Endothelial cell of umbilical vein (primary cell): ENCODE measurements around the gene LARGE1. TPM values are rescaled to one million over a fixed set of nuclear protein-coding genes. Genes with fewer than 3 reads are reported as not detected.

Experiments used
- BruUV-seq: library from RNA; stranded (reverse); fragments of 400-500 nt; replicated peaks from 2 replicates; lab custom pipeline; 2021; lab: Mats Ljungman, UMichigan
- CTCF ChIA-PET: fragments of 300-600, 350-600 bp; sonication (Branson Sonifier 250); formaldehyde crosslinking; loops from one replicate; lab custom pipeline; 2021; ENCODE audit warnings: antibody characterized with exemption, inconsistent platforms; lab: Charles Lee
- POLR2A ChIA-PET: fragments of 300-600, 350-600 bp; sonication (Branson Sonifier 250); formaldehyde crosslinking; loops from one replicate; lab custom pipeline; 2021; ENCODE audit warnings: antibody characterized with exemption, inconsistent platforms; lab: Charles Lee
- DNase-seq: peaks from one replicate; pipeline ENCODE4 v3.0.0-alpha.2; 2011; ENCODE audit warnings: low read depth, low spot score
- FAIRE-seq: peaks from 2 replicates; lab custom pipeline; 2011; peaks lifted over from hg19 to GRCh38; lab: Jason Lieb, UNC
- H2AFZ ChIP-seq: 2 replicates; pipeline ENCODE4 v1.6.0; 2012; ENCODE audit warnings: low read depth, low read length, control low read depth, inconsistent platforms
- H3K27ac ChIP-seq: 2 replicates; pipeline ENCODE4 v1.5.1; 2011; ENCODE audit warnings: low read depth, mild to moderate bottlenecking, control low read depth, low read length, moderate library complexity; ENCODE audit not compliant: insufficient read depth
- H3K27me3 ChIP-seq, 2 experiments: 2 replicates each; pipeline versions ENCODE4 v1.6.0 to v1.6.1; 2011; ENCODE audit warnings: low read length in 2 of 2, mixed read lengths in 1 of 2; ENCODE audit not compliant: control insufficient read depth in 2 of 2, insufficient read depth in 2 of 2
- H3K36me3 ChIP-seq, 2 experiments: 2 replicates in 1 of 2; 3 replicates in 1 of 2; pipeline ENCODE4 v1.5.1; 2011; ENCODE audit warnings: low read length in 2 of 2, mild to moderate bottlenecking in 1 of 2, moderate library complexity in 1 of 2; ENCODE audit not compliant: control insufficient read depth in 2 of 2, insufficient read depth in 2 of 2; ENCODE audit errors: extremely low read depth in 1 of 2
- H3K4me1 ChIP-seq: 3 replicates; pipeline ENCODE4 v1.5.1; 2011; ENCODE audit warnings: mild to moderate bottlenecking, low read length; ENCODE audit not compliant: control insufficient read depth, insufficient read depth; ENCODE audit errors: extremely low read depth
- H3K4me2 ChIP-seq: 2 replicates; pipeline ENCODE4 v1.6.1; 2011; ENCODE audit warnings: low read length, control low read depth, mixed read lengths; ENCODE audit not compliant: insufficient read depth
- H3K4me3 ChIP-seq, 3 experiments: fragments of 200-600 bp in 1 of 3; sonication (generic), shearing (Covaris generic) in 1 of 3; replicated peaks in 1 of 3; 2 replicates each; pipeline ENCODE4 v1.5.1; 2011 to 2016; ENCODE audit warnings: control low read depth in 3 of 3, low read length in 3 of 3, mild to moderate bottlenecking in 2 of 3, inconsistent platforms in 1 of 3, low read depth in 1 of 3, moderate library complexity in 1 of 3; ENCODE audit not compliant: insufficient read depth in 1 of 3
- H3K79me2 ChIP-seq: 2 replicates; pipeline ENCODE4 v1.6.0; 2012; ENCODE audit warnings: low read length, inconsistent platforms; ENCODE audit not compliant: control insufficient read depth, insufficient read depth
- H3K9ac ChIP-seq: replicated peaks from 2 replicates; pipeline ENCODE3; 2011; ENCODE audit warnings: low read length, control low read depth; ENCODE audit not compliant: insufficient read depth; ENCODE audit errors: extremely low read depth
- H3K9me1 ChIP-seq: replicated peaks from 3 replicates; pipeline ENCODE4 v1.6.0; 2011; ENCODE audit warnings: mild to moderate bottlenecking, low read length; ENCODE audit not compliant: control insufficient read depth, insufficient read depth; ENCODE audit errors: extremely low read depth
- H3K9me3 ChIP-seq: replicated peaks from 2 replicates; pipeline ENCODE4 v1.5.1; 2012; ENCODE audit warnings: low read length, inconsistent platforms; ENCODE audit not compliant: control insufficient read depth, insufficient read depth
- H4K20me1 ChIP-seq: replicated peaks from 2 replicates; pipeline ENCODE3; 2011; ENCODE audit warnings: mild to moderate bottlenecking, low read length; ENCODE audit not compliant: control insufficient read depth, insufficient read depth; ENCODE audit errors: extremely low read depth
- CTCF ChIP-seq, 2 donors: IDR thresholded peaks; 1 replicate in 1 of 2; 2 replicates in 1 of 2; pipeline ENCODE4 v1.5.1; 2011; ENCODE audit warnings: low read length in 2 of 2, mild to moderate bottlenecking in 2 of 2, moderate library complexity in 2 of 2, control low read depth in 1 of 2, inconsistent platforms in 1 of 2, low read depth in 1 of 2; ENCODE audit not compliant: insufficient read depth in 1 of 2; ENCODE audit errors: extremely low read depth in 1 of 2
- EZH2 ChIP-seq: IDR thresholded peaks from 2 replicates; pipeline ENCODE4 v1.6.1; 2012; ENCODE audit warnings: borderline replicate concordance, low read depth, mild to moderate bottlenecking, moderate library complexity, low read length, inconsistent platforms; ENCODE audit not compliant: severe bottlenecking
- GATA2 ChIP-seq: IDR thresholded peaks from 2 replicates; pipeline ENCODE4 v1.7.0; 2011; ENCODE audit warnings: low read depth, mild to moderate bottlenecking, moderate library complexity, mixed read lengths, low read length; ENCODE audit not compliant: insufficient read length, insufficient read depth
- JUN ChIP-seq: IDR thresholded peaks from 2 replicates; pipeline ENCODE4 v1.6.1; 2011; ENCODE audit warnings: borderline replicate concordance, low read depth; ENCODE audit not compliant: insufficient read length, insufficient read depth
- MAX ChIP-seq: IDR thresholded peaks from 2 replicates; pipeline ENCODE4 v1.6.1; 2011; ENCODE audit not compliant: insufficient read depth, insufficient read length
- MYC ChIP-seq: IDR thresholded peaks from one replicate; pipeline ENCODE4 v1.6.1; 2011; ENCODE audit warnings: mild to moderate bottlenecking, low read depth, low read length
- POLR2A ChIP-seq: IDR thresholded peaks from 2 replicates; pipeline ENCODE4 v1.6.1; 2012; ENCODE audit warnings: low read depth, mild to moderate bottlenecking, control low read depth, low read length
- POLR2AphosphoS5 ChIP-seq: IDR thresholded peaks from 2 replicates; pipeline ENCODE4 v1.6.1; 2012; ENCODE audit warnings: low read depth, mild to moderate bottlenecking, control low read depth, low read length, moderate library complexity; ENCODE audit not compliant: insufficient read depth
- dilution Hi-C: fragments of 300-500 bp; cut with MboI; formaldehyde crosslinking; loops from one replicate; pipeline ENCODE4 v1.15.0; 2019; ENCODE audit warnings: low sequenced_read_pairs; ENCODE audit not compliant: extremely low pct_ligation_motif_present
- intact Hi-C: fragments of 100-400 bp; cut with micrococcal nuclease; formaldehyde crosslinking; loops from one replicate; pipeline ENCODE4 v1.10.0; 2022
- polyA plus RNA-seq, 4 experiments: library from polyadenylated mRNA; depleted of rRNA in 3 of 4; stranded (reverse) in 3 of 4; unstranded in 1 of 4; fragments of >200 nt; gene quantifications; 2 replicates each; pipeline versions ENCODE4 v1.2.1 to v1.2.3, GENCODE V29; 2011 to 2012; ENCODE audit warnings: missing spikeins in 1 of 4
- total RNA-seq: library from RNA; stranded (reverse); gene quantifications from 2 replicates; pipeline ENCODE4 v1.2.3, GENCODE V29; 2021

The LARGE1 gene
- total and polyA plus RNA-seq, 2 donors (not counting 3 experiments of a cell fraction or from before 2014, with no cell fraction given), result 0.95 to 4.4 TPM

- Histone ChIP-seq H3K4me1 (no peaks in the 10 kb centered on the region), H3K27ac (no peak overlapping the region)
- CTCF ChIA-PET, result no interaction called here
Observed at GRCh38 chr22:33812360-33812977, 107.8 kb downstream of the LARGE1 start.

More at GRCh38 chr22:33812360-33812977, 107.8 kb downstream of the LARGE1 start:
- no peak overlapping the region for H3K4me2 ChIP-seq
- no peak overlapping the region for H2AFZ ChIP-seq
- no peaks in the 10 kb centered on the region for H3K9me1 ChIP-seq
- H3K36me3 ChIP-seq, result no peaks in the 10 kb centered on the region
- no peak overlapping the region for H3K4me3 ChIP-seq
- intact Hi-C loops (no loop called here), dilution Hi-C loops (no loop called here)
- FAIRE-seq, result no peak
- TF ChIP-seq MAX, result no peak
- no peak for TF ChIP-seq GATA2
- no peak for TF ChIP-seq MYC
- TF ChIP-seq EZH2, result no peak
- TF ChIP-seq JUN, result no peak
- TF ChIP-seq CTCF (IDR thresholded peaks at IDR 0.05; ENCODE audit: extremely low read depth in 1 of 2, insufficient read depth in 1 of 2, low read depth in 1 of 2, low read length in 2 of 2), result no peak
- no peak for TF ChIP-seq POLR2AphosphoS5
- no peak for TF ChIP-seq POLR2A
- no peak for DNase-seq
- H3K9ac ChIP-seq, result no peak overlapping the region
- POLR2A ChIA-PET, result no interaction called here
- BruUV-seq, result no TSS peak
- no peaks in the 10 kb centered on the region for H3K79me2 ChIP-seq
- H3K27me3 ChIP-seq, result no peaks in the 10 kb centered on the region
- peaks cover 9% of the 10 kb centered on the region for H3K9me3 ChIP-seq
- no peaks in the 10 kb centered on the region for H4K20me1 ChIP-seq
